Smooth muscle cell (in vitro differentiated cells): ENCODE measurements around the gene CFAP100. TPM values are rescaled to one million over a fixed set of nuclear protein-coding genes. Genes with fewer than 3 reads are reported as not detected.

Experiments
- DNase-seq: peaks from one replicate; lab custom pipeline; 2025; ENCODE audit not compliant: unreplicated experiment; lab: John Stamatoyannopoulos, UW
- H2AFZ ChIP-seq: fragments of 200-600 bp; sonication (generic); 2 replicates; pipeline ENCODE4 v1.6.0; 2016; ENCODE audit warnings: antibody characterized with exemption, low read depth, mild to moderate bottlenecking
- H3F3A ChIP-seq: fragments of 200-600 bp; sonication (generic); 2 replicates; pipeline ENCODE4 v1.6.0; 2017; ENCODE audit warnings: antibody characterized with exemption, low read depth
- H3K27ac ChIP-seq: fragments of 200-600 bp; sonication (generic); 2 replicates; pipeline ENCODE4 v1.5.1; 2016; ENCODE audit warnings: low read depth, mild to moderate bottlenecking
- H3K27me3 ChIP-seq: fragments of 200-600 bp; sonication (generic); 2 replicates; pipeline ENCODE4 v1.6.1; 2016; ENCODE audit warnings: low read depth, mild to moderate bottlenecking
- H3K36me3 ChIP-seq: fragments of 200-600 bp; sonication (generic); 2 replicates; pipeline ENCODE4 v1.5.1; 2016; ENCODE audit warnings: low read depth
- H3K4me1 ChIP-seq: fragments of 200-600 bp; sonication (generic); 2 replicates; pipeline ENCODE4 v1.5.1; 2016; ENCODE audit warnings: low read depth
- H3K4me2 ChIP-seq: fragments of 200-600 bp; sonication (generic); 2 replicates; pipeline ENCODE4 v1.6.0; 2016; ENCODE audit warnings: mild to moderate bottlenecking
- H3K4me3 ChIP-seq: fragments of 200-600 bp; sonication (generic); 2 replicates; pipeline ENCODE4 v1.5.1; 2016; ENCODE audit warnings: mild to moderate bottlenecking
- H3K79me2 ChIP-seq: fragments of 200-600 bp; sonication (generic); 2 replicates; pipeline ENCODE4 v1.6.0; 2016; ENCODE audit warnings: low read depth, mild to moderate bottlenecking
- H3K9ac ChIP-seq: fragments of 200-600 bp; sonication (generic); 2 replicates; pipeline ENCODE4 v1.6.0; 2016; ENCODE audit warnings: low read depth
- H3K9me3 ChIP-seq: fragments of 200-600 bp; sonication (generic); replicated peaks from 2 replicates; pipeline ENCODE4 v1.5.1; 2016; ENCODE audit warnings: low read depth
- H4K20me1 ChIP-seq: fragments of 200-600 bp; sonication (generic); 2 replicates; pipeline ENCODE4 v1.6.0; 2016; ENCODE audit warnings: low read depth
- WGBS: methylation state at CpG from one replicate; pipeline ENCODE4 v1.1.7; 2016; ENCODE audit warnings: low lambda C conversion rate; 5-methylcytosine and 5-hydroxymethylcytosine counted together
- polyA plus RNA-seq: library from polyadenylated mRNA; unstranded; fragments of >200 nt; fragmentation: Nextera tagmentation; extraction: Ambion mirVana; gene quantifications from 2 replicates; pipeline ENCODE4 v1.2.1, GENCODE V29; 2016
- total RNA-seq: library from RNA; depleted of rRNA; stranded (reverse); fragments of >200 nt; gene quantifications from 2 replicates; pipeline ENCODE4 v1.2.3, GENCODE V29; 2014
- TF ChIP-seq, protein P1 (sequence below): fragments of 200-600 bp; sonication (generic); IDR thresholded peaks from 2 replicates; pipeline ENCODE4 v1.5.1; 2017; ENCODE audit warnings: borderline replicate concordance, mild to moderate bottlenecking, antibody characterized with exemption; ENCODE audit not compliant: insufficient read depth, poor library complexity, severe bottlenecking

CFAP100 gene
- total and polyA plus RNA-seq, 2 experiments from 2014 or later = not detected

GRCh38 chr3:126485176-126485897, 90.6 kb downstream of the CFAP100 start:
- H3K4me2 ChIP-seq = no peak overlapping the region
- H3K36me3 ChIP-seq = no peaks in the 10 kb centered on the region
- H3K4me3 ChIP-seq = no peak overlapping the region
- H3K9me3 ChIP-seq = no peaks in the 10 kb centered on the region
- no peak for DNase-seq
- no peak overlapping the region for H2AFZ ChIP-seq
- H3K27me3 ChIP-seq = no peaks in the 10 kb centered on the region
- no peaks in the 10 kb centered on the region for H3K4me1 ChIP-seq
- H4K20me1 ChIP-seq = no peaks in the 10 kb centered on the region
- H3K27ac ChIP-seq = no peak overlapping the region
- WGBS = 84% methylated on average over 8 of the region's 8 CpGs
- no peaks in the 10 kb centered on the region for H3F3A ChIP-seq
- H3K79me2 ChIP-seq = no peaks in the 10 kb centered on the region
- H3K9ac ChIP-seq = no peak overlapping the region
- TF ChIP-seq, protein P1, sequence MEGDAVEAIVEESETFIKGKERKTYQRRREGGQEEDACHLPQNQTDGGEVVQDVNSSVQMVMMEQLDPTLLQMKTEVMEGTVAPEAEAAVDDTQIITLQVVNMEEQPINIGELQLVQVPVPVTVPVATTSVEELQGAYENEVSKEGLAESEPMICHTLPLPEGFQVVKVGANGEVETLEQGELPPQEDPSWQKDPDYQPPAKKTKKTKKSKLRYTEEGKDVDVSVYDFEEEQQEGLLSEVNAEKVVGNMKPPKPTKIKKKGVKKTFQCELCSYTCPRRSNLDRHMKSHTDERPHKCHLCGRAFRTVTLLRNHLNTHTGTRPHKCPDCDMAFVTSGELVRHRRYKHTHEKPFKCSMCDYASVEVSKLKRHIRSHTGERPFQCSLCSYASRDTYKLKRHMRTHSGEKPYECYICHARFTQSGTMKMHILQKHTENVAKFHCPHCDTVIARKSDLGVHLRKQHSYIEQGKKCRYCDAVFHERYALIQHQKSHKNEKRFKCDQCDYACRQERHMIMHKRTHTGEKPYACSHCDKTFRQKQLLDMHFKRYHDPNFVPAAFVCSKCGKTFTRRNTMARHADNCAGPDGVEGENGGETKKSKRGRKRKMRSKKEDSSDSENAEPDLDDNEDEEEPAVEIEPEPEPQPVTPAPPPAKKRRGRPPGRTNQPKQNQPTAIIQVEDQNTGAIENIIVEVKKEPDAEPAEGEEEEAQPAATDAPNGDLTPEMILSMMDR = no peak

DNA sequence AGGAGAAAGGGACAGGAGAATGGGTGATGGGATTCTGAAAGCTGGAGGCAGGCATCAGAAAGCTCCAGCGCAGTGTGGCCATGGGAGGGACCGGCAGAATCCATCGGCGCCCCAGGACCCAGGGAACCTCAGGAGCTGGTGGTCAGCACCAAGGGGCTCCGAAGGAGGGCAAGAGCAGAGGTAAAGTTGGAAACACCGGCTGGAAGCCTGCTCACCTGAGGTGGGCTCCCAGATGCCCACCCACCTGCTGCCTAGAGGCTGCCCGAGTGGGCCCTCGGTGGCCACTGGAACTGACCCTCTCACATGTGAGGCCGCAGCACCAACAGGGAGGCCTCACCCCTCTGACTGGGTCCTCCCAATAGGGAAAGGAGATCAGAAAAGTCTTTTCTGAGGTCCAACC, 91.2 kb downstream of the CFAP100 start:
- H3F3A ChIP-seq = no peaks in the 10 kb centered on the region
- no peaks in the 10 kb centered on the region for H4K20me1 ChIP-seq
- H3K36me3 ChIP-seq = no peaks in the 10 kb centered on the region
- DNase-seq = no peak
- no peaks in the 10 kb centered on the region for H3K79me2 ChIP-seq
- no peak overlapping the region for H2AFZ ChIP-seq
- no peaks in the 10 kb centered on the region for H3K9me3 ChIP-seq
- H3K4me1 ChIP-seq = no peaks in the 10 kb centered on the region
- no peak overlapping the region for H3K4me3 ChIP-seq
- H3K27me3 ChIP-seq = no peaks in the 10 kb centered on the region
- no peak overlapping the region for H3K9ac ChIP-seq
- WGBS = 98% methylated on average over 9 of the region's 9 CpGs
- H3K27ac ChIP-seq = no peak overlapping the region
- H3K4me2 ChIP-seq = no peak overlapping the region
- TF ChIP-seq, protein P1 = no peak

Other genes with a start within 250 kb of the CFAP100 start
- gene ALDH1L1, start 214.3 kb upstream of the CFAP100 start, total RNA-seq = not detected in 2 replicates
- 0.48 TPM in 1 of 2 replicates, not detected in the other for gene ALDH1L1, start 214.3 kb upstream of the CFAP100 start, polyA plus RNA-seq
- not detected in 2 replicates for gene KLF15, start 37.5 kb upstream of the CFAP100 start, total RNA-seq
- 0.13 TPM in 1 of 2 replicates, not detected in the other for gene KLF15, start 37.5 kb upstream of the CFAP100 start, polyA plus RNA-seq
- gene ZXDC, start 81.0 kb downstream of the CFAP100 start, total RNA-seq = 18.8 and 20.4 TPM in 2 replicates
- gene ZXDC, start 81.0 kb downstream of the CFAP100 start, polyA plus RNA-seq = 9.2 and 16.2 TPM in 2 replicates
- not detected in 2 replicates for gene UROC1, start 122.9 kb downstream of the CFAP100 start, total RNA-seq
- not detected in 2 replicates for gene UROC1, start 122.9 kb downstream of the CFAP100 start, polyA plus RNA-seq
- gene CHST13, start 129.2 kb downstream of the CFAP100 start, total RNA-seq = not detected in 2 replicates
- gene CHST13, start 129.2 kb downstream of the CFAP100 start, polyA plus RNA-seq = not detected in 2 replicates
- not detected in 2 replicates for gene C3orf22, start 164.0 kb downstream of the CFAP100 start, total RNA-seq
- gene C3orf22, start 164.0 kb downstream of the CFAP100 start, polyA plus RNA-seq = not detected in 2 replicates